H9 (cell line): Measurements from ENCODE around the gene ATP5PO. TPM values are rescaled to one million over a fixed set of nuclear protein-coding genes. Genes with fewer than 3 reads are reported as not detected.

ENCODE experiments used
- DNase-seq: peaks from one replicate; pipeline ENCODE4 v3.0.0-alpha.2; 2017
- H2AFZ ChIP-seq: one replicate; pipeline ENCODE4 v1.6.1; 2013; ENCODE audit warnings: mild to moderate bottlenecking, low read length, control low read depth, moderate library complexity
- H2AK5ac ChIP-seq: 2 replicates; pipeline ENCODE4 v1.6.1; 2013; ENCODE audit warnings: low read length, control low read depth, mixed read lengths; ENCODE audit not compliant: insufficient read length
- H2BK120ac ChIP-seq: one replicate; pipeline ENCODE4 v1.6.1; 2013; ENCODE audit warnings: low read depth, mild to moderate bottlenecking, low read length, control low read depth, inconsistent platforms; ENCODE audit not compliant: poor library complexity, severe bottlenecking
- H2BK12ac ChIP-seq: 2 replicates; pipeline ENCODE4 v1.6.1; 2013; ENCODE audit warnings: low read length, control low read depth, mixed read lengths, low read depth; ENCODE audit not compliant: insufficient read length
- H2BK15ac ChIP-seq: 2 replicates; pipeline ENCODE4 v1.6.1; 2013; ENCODE audit warnings: low read depth, low read length, control low read depth
- H2BK20ac ChIP-seq: one replicate; pipeline ENCODE4 v1.6.1; 2013; ENCODE audit warnings: low read depth, mild to moderate bottlenecking, low read length, control low read depth, inconsistent platforms; ENCODE audit not compliant: poor library complexity, severe bottlenecking
- H2BK5ac ChIP-seq: 2 replicates; pipeline ENCODE4 v1.6.1; 2013; ENCODE audit warnings: low read length, control low read depth, mixed read lengths; ENCODE audit not compliant: insufficient read length
- H3K14ac ChIP-seq: 2 replicates; pipeline ENCODE4 v1.6.1; 2013; ENCODE audit warnings: low read length, control low read depth; ENCODE audit not compliant: insufficient read depth
- H3K18ac ChIP-seq: 2 replicates; pipeline ENCODE4 v1.6.1; 2013; ENCODE audit warnings: low read depth, mild to moderate bottlenecking, mixed read lengths, low read length, control low read depth; ENCODE audit not compliant: insufficient read length
- H3K23ac ChIP-seq: 2 replicates; pipeline ENCODE4 v1.6.1; 2013; ENCODE audit warnings: low read length, control low read depth, mixed read lengths, low read depth; ENCODE audit not compliant: insufficient read length
- H3K23me2 ChIP-seq: 2 replicates; pipeline ENCODE4 v1.6.1; 2013; ENCODE audit warnings: low read depth, mild to moderate bottlenecking, mixed read lengths, low read length, control low read depth; ENCODE audit not compliant: insufficient read length, poor library complexity, severe bottlenecking
- H3K27ac ChIP-seq: 2 replicates; pipeline ENCODE4 v1.5.1; 2013; ENCODE audit warnings: low read length, control low read depth, mixed read lengths, low read depth; ENCODE audit not compliant: insufficient read length
- H3K27me3 ChIP-seq: 2 replicates; pipeline ENCODE4 v1.6.1; 2013; ENCODE audit warnings: low read length, control low read depth, inconsistent platforms; ENCODE audit not compliant: insufficient read depth
- H3K4ac ChIP-seq: 2 replicates; pipeline ENCODE4 v1.6.1; 2013; ENCODE audit warnings: low read depth, mild to moderate bottlenecking, control low read depth, inconsistent platforms, low read length, moderate library complexity
- H3K4me1 ChIP-seq: 2 replicates; pipeline ENCODE4 v1.6.1; 2013; ENCODE audit warnings: low read length, control low read depth, inconsistent platforms; ENCODE audit not compliant: insufficient read depth
- H3K4me2 ChIP-seq: 2 replicates; pipeline ENCODE4 v1.6.1; 2013; ENCODE audit warnings: low read length, control low read depth, mixed read lengths; ENCODE audit not compliant: insufficient read length, insufficient read depth
- H3K56ac ChIP-seq: 2 replicates; pipeline ENCODE4 v1.6.1; 2013; ENCODE audit warnings: low read depth, mild to moderate bottlenecking, mixed read lengths, low read length, control low read depth; ENCODE audit not compliant: insufficient read length
- H3K79me1 ChIP-seq: 2 replicates; pipeline ENCODE4 v1.6.1; 2013; ENCODE audit warnings: low read depth, mild to moderate bottlenecking, moderate library complexity, low read length, control low read depth, inconsistent platforms; ENCODE audit not compliant: insufficient read depth, poor library complexity, severe bottlenecking
- H3K79me2 ChIP-seq: 2 replicates; pipeline ENCODE4 v1.6.1; 2013; ENCODE audit warnings: low read length, control low read depth, inconsistent platforms; ENCODE audit not compliant: insufficient read depth
- H3K9ac ChIP-seq: 2 replicates; pipeline ENCODE4 v1.6.1; 2013; ENCODE audit warnings: low read length, control low read depth, mixed read lengths; ENCODE audit not compliant: insufficient read length; ENCODE audit errors: extremely low read depth
- H3K9me3 ChIP-seq: one replicate; pipeline ENCODE4 v1.6.1; 2013; ENCODE audit warnings: low read depth, low read length, inconsistent platforms; ENCODE audit not compliant: control insufficient read depth
- H3T11ph ChIP-seq: one replicate; pipeline ENCODE4 v1.6.1; 2013; ENCODE audit warnings: mild to moderate bottlenecking, low read length, control low read depth, inconsistent platforms
- H4K20me1 ChIP-seq: one replicate; pipeline ENCODE4 v1.6.1; 2013; ENCODE audit not compliant: control insufficient read depth, insufficient read length, insufficient read depth
- H4K5ac ChIP-seq: 2 replicates; pipeline ENCODE4 v1.6.1; 2013; ENCODE audit warnings: low read depth, mild to moderate bottlenecking, mixed read lengths, low read length, control low read depth; ENCODE audit not compliant: insufficient read length
- H4K8ac ChIP-seq: replicated peaks from 2 replicates; pipeline ENCODE4 v1.6.1; 2013; ENCODE audit warnings: low read length, control low read depth, mixed read lengths, low read depth; ENCODE audit not compliant: insufficient read length
- H4K91ac ChIP-seq: 2 replicates; pipeline ENCODE4 v1.6.1; 2013; ENCODE audit warnings: low read depth, mild to moderate bottlenecking, moderate library complexity, mixed read lengths, low read length, control low read depth; ENCODE audit not compliant: insufficient read length
- H3K27ac Mint-ChIP-seq, 3 experiments: 2 replicates in 2 of 3; 3 replicates in 1 of 3; pipeline ENCODE4 v1.8.0; 2020 to 2021; ENCODE audit warnings: mixed read lengths in 3 of 3, mild to moderate bottlenecking in 1 of 3, moderate library complexity in 1 of 3
- H3K27me3 Mint-ChIP-seq: 2 replicates; pipeline ENCODE4 v1.8.0; 2021; ENCODE audit warnings: low read depth, mild to moderate bottlenecking, moderate library complexity, mixed read lengths
- H3K36me3 Mint-ChIP-seq, 3 experiments: 2 replicates in 2 of 3; 3 replicates in 1 of 3; pipeline ENCODE4 v1.8.0; 2020 to 2021; ENCODE audit warnings: low read depth in 3 of 3, mixed read lengths in 3 of 3; ENCODE audit not compliant: insufficient read depth in 1 of 3
- H3K4me1 Mint-ChIP-seq, 2 experiments: 2 replicates each; pipeline ENCODE4 v1.8.0; 2020; ENCODE audit warnings: mixed read lengths in 2 of 2
- H3K4me3 Mint-ChIP-seq, 2 experiments: 2 replicates in 1 of 2; 3 replicates in 1 of 2; pipeline ENCODE4 v1.8.0; 2020 to 2021; ENCODE audit warnings: mild to moderate bottlenecking in 2 of 2, mixed read lengths in 2 of 2, moderate library complexity in 1 of 2
- H3K9me3 Mint-ChIP-seq, 2 experiments: 2 replicates in 1 of 2; 3 replicates in 1 of 2; pipeline ENCODE4 v1.8.0; 2020; ENCODE audit warnings: mild to moderate bottlenecking in 2 of 2, mixed read lengths in 2 of 2, moderate library complexity in 1 of 2
- WGBS: extraction: QIAGEN DNeasy Blood & Tissue Kit; methylation state at CpG from one replicate; pipeline ENCODE4 v1.1.7; 2013; ENCODE audit warnings: missing lambda C conversion rate, low lambda C conversion rate, mixed read lengths; ENCODE audit not compliant: insufficient read length; ENCODE audit errors: extremely low coverage; 5-methylcytosine and 5-hydroxymethylcytosine counted together
- total RNA-seq: library from RNA; stranded (reverse); gene quantifications from 2 replicates; pipeline ENCODE4 v1.2.1, GENCODE V29; 2021
- TF ChIP-seq, protein P1 (sequence below): fragments of 200-600 bp; sonication (generic); conservative IDR thresholded peaks from 3 replicates; pipeline ENCODE4 v1.8.0; 2021; ENCODE audit warnings: antibody characterized with exemption, mild to moderate bottlenecking

The ATP5PO gene
- total RNA-seq, 1 experiment from 2014 or later = 275 TPM

DNA sequence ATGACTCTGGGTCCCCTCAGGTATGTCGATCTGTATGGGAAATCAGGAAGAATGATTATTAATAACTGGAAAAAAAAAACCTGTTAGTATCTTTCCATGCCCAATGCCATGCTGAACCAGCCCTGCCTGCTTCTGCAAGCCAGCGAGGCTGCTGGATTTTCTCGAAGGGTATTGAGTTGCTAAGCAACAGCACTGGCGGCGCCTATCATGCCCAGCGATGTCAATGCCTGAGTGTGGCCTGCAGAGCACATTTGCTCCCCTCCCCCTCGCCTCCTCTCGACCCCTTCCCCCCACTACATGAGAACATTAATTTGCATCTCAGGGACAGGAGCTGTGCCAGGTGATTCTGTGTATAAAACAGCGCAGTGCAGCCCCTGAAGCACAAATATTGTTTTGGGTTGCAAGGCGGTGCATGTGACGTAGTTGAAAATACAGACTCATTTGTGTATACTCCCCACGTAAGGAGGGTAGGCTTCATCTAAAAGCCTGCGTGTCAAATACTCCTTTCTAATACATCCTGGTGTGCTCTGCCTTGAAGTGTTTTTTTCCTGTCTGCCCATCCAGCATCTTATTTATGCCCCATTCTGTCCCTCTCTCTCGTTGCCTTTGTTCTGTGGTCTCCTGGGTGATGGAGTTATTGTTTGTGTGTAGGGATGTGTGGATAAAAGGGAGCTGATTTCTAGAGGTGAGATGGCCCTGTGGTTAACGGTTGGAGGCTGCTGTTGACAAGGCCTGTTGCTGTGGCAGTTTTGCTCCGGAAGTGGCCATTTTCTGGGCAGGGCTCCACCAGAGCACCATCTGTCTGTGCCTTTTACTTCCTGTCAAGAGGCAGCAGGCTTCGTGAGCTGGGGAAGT is 32.7 kb upstream of the ATP5PO start:
- Mint-ChIP-seq H3K4me1 (peaks cover 29 to 31% of the 10 kb centered on the region in 2 experiments), H3K36me3 (peaks cover 4 to 14% (median 12%) of the 10 kb centered on the region in 3 experiments; a peak in 6 of 7 replicates), H3K27me3 (peaks cover 6% of the 10 kb centered on the region), H3K4me3 (peak overlapping the region; percentile 44 to 65; a peak in 4 of 5 replicates), H3K27ac (peak overlapping the region; percentile 90 to 98 (median 97)), H3K9me3 (peaks cover 4 to 11% of the 10 kb centered on the region in 2 experiments)
- TF ChIP-seq, protein P1, sequence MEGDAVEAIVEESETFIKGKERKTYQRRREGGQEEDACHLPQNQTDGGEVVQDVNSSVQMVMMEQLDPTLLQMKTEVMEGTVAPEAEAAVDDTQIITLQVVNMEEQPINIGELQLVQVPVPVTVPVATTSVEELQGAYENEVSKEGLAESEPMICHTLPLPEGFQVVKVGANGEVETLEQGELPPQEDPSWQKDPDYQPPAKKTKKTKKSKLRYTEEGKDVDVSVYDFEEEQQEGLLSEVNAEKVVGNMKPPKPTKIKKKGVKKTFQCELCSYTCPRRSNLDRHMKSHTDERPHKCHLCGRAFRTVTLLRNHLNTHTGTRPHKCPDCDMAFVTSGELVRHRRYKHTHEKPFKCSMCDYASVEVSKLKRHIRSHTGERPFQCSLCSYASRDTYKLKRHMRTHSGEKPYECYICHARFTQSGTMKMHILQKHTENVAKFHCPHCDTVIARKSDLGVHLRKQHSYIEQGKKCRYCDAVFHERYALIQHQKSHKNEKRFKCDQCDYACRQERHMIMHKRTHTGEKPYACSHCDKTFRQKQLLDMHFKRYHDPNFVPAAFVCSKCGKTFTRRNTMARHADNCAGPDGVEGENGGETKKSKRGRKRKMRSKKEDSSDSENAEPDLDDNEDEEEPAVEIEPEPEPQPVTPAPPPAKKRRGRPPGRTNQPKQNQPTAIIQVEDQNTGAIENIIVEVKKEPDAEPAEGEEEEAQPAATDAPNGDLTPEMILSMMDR = no peak
- H2BK20ac ChIP-seq = no peak overlapping the region
- H4K5ac ChIP-seq = peak overlapping the region; percentile 7
- H2AK5ac ChIP-seq = no peak overlapping the region
- H4K8ac ChIP-seq = no peak overlapping the region
- no peaks in the 10 kb centered on the region for H3K79me1 ChIP-seq
- WGBS = no CpG with 5 or more reads among the region's 17 CpGs
- H2BK120ac ChIP-seq = peak overlapping the region; percentile 40
- no peak overlapping the region for H2BK5ac ChIP-seq
- H3K14ac ChIP-seq = peak overlapping the region; percentile 54; the same call in 1 of the 2 replicates
- no peak overlapping the region for H3K9ac ChIP-seq
- peak overlapping the region; percentile 79 for H2AFZ ChIP-seq
- H3K27ac ChIP-seq = peak overlapping the region; percentile 90
- peaks cover 3% of the 10 kb centered on the region for H3K23me2 ChIP-seq
- H3K4me2 ChIP-seq = peak overlapping the region; percentile 27
- peaks cover 15% of the 10 kb centered on the region; the same call in 1 of the 2 replicates for H3K4me1 ChIP-seq
- H3K23ac ChIP-seq = no peak overlapping the region
- H3K79me2 ChIP-seq = no peaks in the 10 kb centered on the region
- peak overlapping the region; percentile 7 for H2BK12ac ChIP-seq
- H3T11ph ChIP-seq = no peak overlapping the region
- no peak overlapping the region for H2BK15ac ChIP-seq
- H3K27me3 ChIP-seq = no peaks in the 10 kb centered on the region
- no peaks in the 10 kb centered on the region for H3K9me3 ChIP-seq
- H4K91ac ChIP-seq = peak overlapping the region; percentile 48
- DNase-seq = peak; percentile 92
- no peak overlapping the region for H3K56ac ChIP-seq
- peak overlapping the region; percentile 14; the same call in 1 of the 2 replicates for H3K4ac ChIP-seq
- no peaks in the 10 kb centered on the region for H4K20me1 ChIP-seq
- H3K18ac ChIP-seq = peak overlapping the region; percentile 66
